NT2/D1 (cell line): ENCODE data around the gene OPN4.

Experiments
- SUZ12 ChIP-seq: IDR thresholded peaks from 2 replicates; pipeline ENCODE4 v1.6.1; 2011; ENCODE audit not compliant: insufficient read length, insufficient read depth; ENCODE audit errors: extremely low read depth
- YY1 ChIP-seq: IDR thresholded peaks from 2 replicates; pipeline ENCODE4 v1.6.1; 2011; ENCODE audit not compliant: insufficient read length, insufficient read depth
- ZNF274 ChIP-seq: IDR thresholded peaks from 2 replicates; pipeline ENCODE4 v1.6.1; 2011; ENCODE audit warnings: mild to moderate bottlenecking, low read depth, low read length

DNA sequence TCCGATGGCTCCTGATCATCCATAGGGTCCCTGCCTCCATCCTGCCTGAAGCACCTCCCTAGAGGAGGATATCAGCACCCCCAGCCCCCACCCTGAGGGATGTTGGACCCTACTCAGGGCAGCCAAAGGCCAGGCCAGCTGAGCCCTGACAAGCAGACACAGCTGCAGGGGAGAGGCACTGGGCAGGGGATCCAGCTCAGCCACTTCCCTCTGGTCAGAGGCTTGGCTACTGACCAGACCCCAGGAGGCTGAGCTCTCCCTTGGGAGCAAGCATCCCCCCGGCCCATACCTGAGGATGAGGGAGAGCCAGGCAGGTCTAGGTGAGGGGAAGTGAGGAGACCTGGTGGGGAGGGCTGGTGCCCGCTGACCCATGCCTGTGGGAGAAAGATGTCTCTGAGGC lies 20.6 kb downstream of the OPN4 start:
- TF ChIP-seq YY1 (no peak), ZNF274 (no peak), SUZ12 (no peak)
